HG02798 (cell line): ENCODE results near the gene CD34.
"Not testable (repeated sequence)": the region's sequence is repeated elsewhere in the genome, so short reads cannot be mapped to it uniquely, and the experiment has no call there.

Experiments used
- ATAC-seq: cut with Tn5 transposase; IDR thresholded peaks from one replicate; pipeline ENCODE4 v1.9.1; 2021; ENCODE audit warnings: mild to moderate bottlenecking; ENCODE audit not compliant: unreplicated experiment, poor library complexity

The CD34 gene

DNA sequence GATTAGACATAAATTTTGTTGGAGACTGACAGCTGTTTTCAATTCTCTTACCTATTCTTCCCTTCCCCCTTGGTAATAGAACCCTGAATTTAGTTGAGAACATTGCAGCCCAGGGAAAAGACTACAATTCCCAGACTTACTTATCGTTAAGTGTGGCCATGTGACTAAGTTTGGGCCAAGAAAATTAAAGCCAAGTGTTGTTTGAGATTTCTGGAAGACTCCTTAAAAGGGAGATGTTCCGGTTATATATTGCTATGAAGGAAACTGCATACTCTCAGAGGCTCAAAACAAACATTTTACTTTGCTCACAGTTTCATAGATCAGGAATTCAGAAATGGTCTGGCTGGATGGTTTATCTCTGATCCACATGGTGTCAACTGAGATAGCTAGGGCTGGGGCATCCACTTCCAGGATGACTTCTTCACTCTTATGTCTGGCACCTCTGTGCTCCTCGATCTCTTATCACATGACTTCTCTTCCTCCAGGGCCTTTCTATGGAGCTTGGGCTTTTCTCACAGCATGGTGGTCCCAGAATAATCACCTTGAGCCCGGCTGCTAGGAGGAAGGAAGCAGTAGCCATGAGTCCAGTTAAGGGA is 22.4 kb upstream of the CD34 start:
- no peak for ATAC-seq

DNA sequence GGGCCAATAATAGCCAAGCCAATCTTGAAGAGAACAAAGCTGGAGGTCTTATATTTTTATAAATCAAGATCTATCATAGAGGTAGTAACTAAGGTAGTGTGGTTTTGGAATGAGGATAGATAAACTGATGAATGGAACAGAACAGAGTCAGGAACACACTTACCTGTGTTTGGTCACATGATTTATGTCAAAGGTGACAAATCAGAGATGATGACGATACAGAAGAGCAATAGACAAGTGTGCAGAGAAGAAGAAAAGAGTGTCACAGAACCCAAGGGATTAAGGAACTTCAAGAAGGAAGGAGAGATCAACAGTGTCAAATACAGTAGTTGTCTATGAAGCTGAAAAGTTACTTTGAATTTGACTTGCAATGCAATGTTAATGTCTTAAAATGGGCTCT is 16.1 kb upstream of the CD34 start:
- ATAC-seq: no peak

DNA sequence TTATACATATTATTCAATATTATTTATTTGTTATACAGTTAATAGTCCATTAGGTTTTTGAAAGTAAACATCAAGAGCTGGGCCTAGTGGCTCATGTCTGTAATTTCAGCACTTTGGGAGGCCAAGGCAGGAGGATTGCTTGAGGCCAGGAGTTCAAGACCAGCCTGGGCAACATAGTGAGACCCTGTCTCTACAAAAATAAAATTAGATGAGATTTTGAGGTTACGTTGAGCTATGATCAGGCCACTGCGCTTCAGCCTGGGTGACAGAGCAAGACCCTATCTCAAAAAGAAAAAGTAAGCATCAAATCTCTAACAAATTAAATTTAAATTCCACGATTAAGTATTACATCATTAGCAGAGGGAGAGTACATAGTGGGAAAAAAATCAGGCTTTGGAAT is 15.0 kb upstream of the CD34 start:
- not testable (repeated sequence) for ATAC-seq

DNA sequence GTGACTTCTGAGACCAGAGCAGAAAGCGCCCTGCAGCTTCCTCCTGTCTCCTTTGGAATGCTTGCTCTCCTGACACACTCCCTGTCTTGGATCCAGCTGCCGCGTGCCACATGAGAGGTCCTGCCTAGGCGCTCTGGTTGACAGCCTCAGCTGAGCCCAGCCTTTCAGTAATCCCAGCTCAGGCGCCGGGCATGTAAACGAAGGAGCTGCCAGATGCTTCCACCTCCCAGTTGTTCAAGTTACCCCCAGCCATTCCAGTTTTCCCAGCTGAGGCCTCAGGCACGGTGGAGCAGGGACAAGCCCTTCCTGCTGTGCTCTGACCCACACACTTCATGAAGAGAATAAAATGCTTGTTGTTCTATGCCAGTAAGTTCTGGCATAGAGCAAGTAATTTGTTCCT is 14.3 kb upstream of the CD34 start:
- ATAC-seq: no peak

DNA sequence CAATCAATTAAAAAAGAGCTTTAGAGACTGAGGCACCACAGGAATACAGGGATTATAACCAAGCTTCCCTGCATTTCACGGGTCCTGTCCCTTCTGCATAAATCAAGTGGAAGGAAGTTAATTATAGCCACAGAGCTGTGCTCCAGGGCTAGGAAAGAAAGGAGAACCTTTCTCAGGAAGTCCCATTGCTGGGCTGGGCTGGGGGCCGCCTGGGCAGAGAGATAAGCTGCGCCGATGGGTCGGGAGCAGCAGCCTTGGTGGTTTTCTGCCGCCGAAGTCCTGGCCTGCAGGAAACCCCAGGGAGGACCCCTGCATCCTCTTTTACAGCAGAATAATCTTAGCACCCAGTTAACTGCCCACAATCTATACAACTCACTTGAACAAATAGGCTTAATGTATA is 12.6 kb upstream of the CD34 start:
- ATAC-seq: no peak

DNA sequence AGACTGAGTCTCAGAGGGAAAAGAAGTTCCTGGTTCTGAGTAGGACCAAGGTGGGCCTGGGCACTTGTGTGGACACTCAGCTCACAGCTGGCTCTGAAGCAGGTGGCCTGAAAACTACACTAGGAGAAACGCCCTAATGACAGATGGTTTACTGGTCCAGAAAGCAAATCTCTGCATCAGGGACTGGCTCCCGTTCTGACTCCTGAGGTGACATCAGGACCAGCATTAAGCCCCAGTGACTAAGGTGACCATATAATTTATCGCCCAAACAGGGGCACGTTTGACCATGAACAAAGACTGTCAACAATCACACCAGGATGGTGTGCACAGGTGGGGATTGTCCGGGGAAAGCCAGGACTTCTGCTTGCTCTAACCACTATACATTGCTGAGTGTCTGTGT is 12.2 kb upstream of the CD34 start:
- no peak for ATAC-seq

DNA sequence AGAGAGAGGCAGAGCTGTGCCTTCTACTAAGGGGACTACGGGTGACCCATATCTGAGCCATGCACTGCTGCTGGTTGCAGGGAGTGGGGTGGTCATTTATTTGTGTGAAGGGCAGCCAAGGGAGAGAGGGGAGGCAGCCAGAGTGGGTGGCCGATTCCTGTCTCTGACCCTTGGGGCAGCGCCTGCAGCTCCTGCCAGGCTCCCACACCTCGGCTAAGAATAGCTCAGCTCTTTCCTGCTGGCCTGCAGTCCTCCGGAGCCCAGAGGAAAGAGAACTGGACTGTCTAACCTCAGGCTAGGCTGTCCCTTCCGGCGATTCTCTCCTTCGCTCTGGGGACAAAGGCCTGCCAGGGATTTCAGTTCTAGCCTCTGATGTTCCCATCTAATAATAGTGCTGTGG is 11.6 kb upstream of the CD34 start:
- ATAC-seq: no peak

DNA sequence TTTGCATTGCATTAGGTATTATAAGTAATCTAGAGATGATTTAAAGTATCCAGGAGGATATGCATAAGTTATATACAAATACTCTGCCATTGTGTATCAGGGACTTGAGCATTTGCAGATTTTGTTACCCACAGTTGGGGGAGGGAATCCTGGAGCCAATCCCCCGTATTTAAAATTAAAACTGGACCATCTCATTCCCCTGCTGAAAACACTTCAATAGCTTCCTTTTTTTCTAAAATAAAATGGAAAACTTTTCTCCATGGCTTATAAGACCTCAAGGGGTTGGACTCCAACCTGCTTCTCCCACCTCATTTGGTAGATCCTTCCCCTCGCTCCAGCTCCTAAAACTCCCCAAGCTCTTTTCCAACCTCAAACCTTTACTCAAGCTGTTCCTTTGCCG is 10.4 kb upstream of the CD34 start:
- no peak for ATAC-seq

DNA sequence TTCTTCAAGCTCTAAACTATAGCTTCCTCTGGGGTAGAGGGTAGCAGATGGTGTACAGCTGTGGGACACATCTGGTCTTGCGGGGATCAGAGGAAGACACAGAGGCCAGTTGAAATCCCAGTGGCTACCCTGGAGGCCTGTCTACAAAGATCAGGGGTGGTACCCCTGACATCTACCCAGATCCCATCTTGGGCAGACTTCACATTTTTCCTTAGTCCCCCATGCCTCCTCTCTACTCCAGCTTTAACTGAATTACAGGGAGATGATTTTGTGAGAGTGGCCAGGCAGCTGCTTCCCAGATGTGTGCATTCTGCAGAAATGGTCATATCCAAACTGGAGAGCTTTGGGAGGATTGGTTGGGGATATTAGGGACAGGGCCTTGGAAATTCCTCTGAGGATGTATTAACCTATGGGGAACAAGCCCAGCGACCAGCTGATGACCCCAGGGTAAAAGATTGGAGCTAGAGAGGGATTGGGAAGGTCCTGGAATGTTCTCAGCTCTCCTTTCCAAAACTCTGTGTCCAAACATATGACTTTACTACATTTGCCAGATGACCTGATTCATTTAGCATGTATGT is 9.6 kb upstream of the CD34 start:
- ATAC-seq: no peak

DNA sequence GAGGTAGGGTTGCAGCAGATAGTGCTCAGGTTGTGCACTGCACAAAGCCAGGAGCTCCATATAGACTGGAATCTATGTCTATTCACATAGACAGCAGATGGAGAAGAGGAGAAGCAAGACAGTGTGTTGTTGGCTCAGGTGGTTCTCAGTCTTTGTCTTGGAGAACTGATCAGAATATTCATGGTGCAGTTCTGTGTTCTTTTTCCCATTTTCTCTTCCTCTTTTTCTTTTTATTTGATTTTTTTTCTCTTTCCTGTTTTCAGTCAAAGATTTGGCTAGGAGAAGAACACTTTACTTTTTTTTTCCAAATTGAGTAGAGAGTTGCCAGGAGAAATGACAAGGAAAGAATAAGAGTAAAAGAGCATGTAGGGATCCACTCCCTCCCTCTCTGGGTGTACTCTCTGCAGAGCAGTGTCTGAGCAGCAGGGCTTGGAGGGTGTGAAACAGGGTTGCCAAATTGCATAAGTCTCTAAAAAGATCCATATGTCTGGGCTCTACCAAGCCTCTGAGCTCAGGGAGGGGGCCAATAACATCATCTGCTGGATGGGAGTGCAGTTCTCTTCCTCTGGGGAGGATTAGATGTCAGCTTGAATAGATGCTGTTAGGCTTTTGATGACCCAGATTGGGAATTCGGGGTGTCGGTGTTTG is 8.7 kb upstream of the CD34 start:
- ATAC-seq: no peak

DNA sequence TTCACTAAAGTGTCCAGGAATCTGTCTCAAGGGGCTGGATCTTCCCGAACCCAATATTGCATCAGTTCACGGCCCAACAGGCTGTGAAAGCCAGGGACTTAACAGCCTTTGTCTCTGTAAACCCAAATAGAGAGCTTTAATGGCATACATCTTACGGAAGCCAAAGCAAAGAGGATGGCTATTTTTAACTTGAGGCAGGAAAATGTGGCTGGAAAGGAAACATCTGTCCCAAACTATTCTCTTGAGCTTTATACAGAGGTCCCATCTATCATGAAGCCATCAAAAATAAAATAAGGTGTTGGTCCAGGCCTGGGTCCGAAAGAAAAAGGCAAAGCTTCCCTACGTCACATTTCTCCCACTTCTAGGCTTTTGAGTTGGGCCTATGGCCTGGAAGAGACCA is 7.7 kb upstream of the CD34 start:
- ATAC-seq: no peak

DNA sequence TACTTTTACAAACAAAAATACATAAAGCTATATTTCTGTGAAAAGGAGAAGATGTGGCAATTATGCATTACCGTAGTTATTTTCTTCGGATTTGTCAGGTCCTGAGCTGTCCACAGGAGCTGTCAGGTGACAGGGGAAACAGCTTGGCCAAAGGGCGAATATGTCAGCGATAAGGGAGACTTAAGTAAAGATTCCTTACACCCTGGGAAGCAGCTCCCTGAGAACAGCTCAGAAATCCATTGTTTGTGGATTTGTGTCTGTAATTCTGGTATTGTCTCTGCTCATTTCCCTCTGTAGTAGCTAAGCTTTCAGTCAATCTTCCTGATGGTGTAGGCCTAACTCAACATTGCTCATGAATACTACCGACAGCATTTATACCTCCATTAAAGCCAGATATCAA is 7.1 kb upstream of the CD34 start:
- ATAC-seq: no peak

DNA sequence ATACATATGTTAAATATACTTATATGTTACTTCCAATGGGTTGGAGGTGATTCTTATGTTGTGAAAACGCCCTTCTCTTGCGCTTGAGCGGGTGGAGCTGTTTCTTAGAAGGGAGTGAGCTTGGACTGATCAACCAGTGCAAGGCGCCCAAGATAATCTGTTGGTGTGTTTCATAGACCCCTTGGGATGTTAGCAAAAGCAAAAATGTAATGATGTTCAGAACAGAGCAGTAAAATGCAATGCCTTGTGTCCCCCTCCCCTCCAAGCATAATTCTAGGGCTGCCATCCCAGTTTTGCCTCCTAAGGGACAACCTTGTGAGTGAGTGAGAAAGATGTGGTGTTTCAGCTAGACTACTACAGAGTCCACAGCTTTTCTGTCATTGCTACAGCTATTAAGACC is 6.2 kb upstream of the CD34 start:
- no peak for ATAC-seq

DNA sequence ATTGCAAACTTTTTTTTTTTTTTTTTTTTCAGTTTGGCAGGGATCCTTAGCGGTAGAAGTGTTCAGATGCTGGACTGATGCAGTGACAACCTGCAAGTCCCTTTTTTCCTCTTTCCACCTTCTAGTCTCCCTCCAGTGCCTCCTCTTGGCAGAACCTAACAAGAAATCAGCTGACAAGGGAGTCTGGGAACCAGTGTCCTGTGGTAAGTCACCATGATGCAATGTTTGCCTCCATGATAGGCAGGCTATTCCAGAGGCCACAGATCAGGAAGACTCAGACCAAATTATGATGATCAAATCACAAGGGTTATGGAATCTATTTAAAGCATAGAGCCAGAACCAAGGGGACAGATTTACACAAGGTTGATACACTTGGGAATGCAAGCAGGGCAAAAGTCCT is 3.0 kb upstream of the CD34 start:
- ATAC-seq: no peak

DNA sequence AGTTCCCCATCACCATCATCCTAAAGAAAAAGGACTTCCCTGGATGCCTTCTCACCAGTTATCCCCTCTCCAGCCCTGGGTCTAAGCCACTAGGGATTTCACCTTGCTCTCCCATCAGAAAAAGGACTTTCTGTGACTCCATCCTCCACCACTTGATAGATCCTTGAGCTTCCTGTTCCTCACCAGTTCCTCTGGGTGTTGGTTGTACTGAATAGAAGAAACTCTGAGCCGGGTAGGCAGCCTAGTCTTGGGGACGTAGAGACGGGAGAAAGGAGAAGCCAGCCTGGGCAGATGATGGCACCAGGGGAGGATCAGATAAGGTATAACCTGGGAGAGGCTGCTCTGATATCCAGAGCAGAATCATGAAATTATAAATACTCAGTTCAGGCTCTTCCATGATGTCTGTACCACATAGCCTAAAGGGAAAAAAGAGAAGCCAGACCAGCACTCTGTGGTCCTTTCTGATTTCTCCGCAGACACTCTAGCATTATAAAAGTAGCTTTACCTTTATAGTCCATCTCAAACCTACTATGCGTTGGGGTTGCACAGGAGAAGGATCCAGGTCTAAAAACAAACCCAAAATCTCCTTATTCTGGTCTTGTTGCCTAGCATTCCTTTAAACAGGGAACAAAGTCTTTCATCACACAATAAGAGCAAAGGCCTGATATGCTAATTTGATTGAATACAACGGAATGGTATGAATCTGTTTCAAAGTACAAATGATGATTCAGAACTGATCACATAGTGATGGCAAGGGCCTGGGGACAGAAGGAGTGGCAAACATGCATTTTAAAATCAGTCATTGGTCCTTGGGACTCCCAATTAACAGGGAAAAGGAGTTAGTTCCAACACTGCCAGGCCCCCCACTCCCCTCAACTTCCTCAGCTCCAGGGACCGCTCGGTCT is 1.2 kb upstream of the CD34 start:
- ATAC-seq: no peak

DNA sequence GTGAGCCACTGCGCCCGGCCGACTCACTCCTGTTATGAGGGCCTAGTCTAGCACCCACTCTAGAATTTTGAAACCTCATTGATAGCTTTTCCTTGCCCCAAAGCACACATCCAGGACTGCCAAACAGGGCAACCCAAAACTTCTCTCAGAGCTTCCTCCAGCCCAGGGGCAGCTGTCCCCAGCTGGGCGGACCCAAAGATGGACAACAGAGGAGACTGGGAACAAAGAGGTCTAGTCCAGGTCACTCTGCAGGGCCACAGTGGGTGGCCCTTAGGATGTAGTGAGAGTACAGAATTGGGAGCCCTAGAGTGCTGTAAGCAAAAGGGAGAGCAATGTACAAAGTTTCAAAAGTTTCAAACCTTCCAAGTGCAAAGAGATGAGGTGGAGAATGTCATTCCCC is 1.2 kb downstream of the CD34 start:
- no peak for ATAC-seq

DNA sequence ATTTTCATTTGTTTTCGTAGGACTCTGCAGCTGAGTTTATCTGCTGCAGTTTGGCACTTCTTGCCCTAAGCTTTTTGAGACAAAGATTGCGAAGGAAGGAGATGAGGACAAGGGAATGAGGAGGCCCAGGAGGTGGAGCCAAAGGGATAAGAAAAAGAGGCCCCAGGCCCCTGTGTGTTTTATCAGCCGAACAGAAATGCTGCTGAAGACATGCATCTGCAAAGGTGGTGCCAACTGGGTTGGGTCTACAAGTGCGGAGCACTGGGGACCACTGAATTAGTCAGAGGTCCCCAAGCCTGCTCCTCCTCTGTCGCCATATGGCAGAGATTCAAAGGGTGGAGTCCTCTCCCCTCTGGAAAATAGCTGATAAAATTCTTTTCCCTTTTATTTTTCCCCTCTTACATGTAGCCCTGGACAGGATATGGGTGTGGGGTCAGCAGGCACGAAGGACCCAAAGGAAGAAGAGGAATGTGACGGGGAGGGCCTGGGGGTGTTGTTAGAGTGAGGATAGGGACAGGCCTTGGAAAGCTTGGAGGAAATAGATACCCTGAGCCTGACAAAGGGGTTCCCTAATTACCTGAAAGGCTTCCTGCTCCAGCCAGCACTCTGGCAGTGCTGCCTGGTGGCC is 2.7 kb downstream of the CD34 start:
- ATAC-seq: no peak

DNA sequence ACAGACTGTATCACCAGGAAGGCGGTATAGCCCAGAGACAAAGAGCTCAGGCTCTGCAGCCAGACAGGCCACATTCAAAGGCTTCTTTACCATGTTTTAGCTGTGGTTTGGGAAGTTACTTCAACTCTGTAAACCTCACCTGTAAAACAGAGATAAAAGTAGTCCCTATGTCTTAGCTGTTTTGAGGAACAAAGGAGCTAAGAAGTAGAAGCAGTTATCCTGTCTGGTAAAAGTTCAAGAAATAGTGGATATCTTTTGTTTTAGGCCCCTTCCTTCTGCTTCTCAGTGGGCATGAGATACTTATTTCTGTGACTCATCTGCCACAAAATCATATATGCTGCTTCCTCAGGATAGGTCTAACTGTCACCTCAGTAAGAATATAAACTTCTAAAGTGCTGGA is 6.5 kb downstream of the CD34 start:
- ATAC-seq: no peak

DNA sequence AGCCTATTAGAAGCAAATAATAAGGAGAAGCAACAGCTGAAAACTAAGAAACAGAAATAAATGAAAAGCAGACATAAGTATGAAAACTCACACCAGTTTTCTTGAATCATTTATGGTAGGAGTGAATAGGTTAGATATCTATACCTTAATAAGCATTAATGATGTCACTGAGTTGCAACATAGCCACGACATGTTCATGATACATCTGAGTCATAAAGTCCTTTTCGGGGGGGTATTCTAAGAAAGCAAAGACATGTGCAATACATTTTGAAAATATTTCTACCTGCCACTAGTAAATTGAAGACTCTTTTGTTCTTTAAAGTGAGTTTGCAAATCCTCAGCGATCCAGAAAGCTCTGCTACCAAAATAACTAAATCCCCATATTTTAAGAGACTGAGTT is 7.2 kb downstream of the CD34 start:
- ATAC-seq: no peak

DNA sequence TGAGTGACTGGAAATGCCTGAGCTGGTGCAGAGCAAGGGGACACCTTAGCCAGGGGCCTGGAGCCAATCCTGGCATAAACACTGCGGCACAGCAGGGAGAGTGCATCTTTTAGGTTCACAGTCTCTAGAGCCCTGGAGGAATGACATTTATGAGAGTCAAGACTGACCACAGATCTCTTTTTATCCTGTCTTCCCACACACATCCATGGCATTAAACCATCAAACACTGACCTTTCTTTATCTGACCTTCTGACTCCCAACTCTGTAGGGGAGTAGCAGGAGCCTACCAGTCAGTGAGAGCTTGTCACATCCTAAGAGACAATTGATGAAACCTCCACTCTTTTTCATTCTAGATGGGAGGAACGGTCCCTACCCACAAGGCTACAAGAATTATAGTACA is 7.9 kb downstream of the CD34 start:
- no peak for ATAC-seq

DNA sequence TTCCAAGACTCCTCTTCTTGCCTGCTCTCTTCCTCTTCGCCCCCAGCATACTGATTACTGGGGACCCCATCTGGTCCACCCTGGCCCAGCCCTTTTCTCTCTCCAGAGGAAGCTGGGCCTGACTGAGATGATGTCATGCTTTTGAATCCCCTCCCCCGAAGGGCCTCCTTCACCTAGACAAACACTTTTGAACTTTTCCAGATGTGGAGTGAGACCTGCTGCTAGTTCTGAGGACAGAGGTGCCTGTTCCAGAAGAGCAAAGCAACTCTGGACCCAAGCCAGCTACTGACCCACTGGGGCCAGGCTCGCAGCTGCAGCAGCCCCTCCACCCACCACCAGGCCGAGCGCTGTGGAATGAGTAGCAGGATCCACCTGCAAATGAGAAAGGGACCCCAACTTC is 8.4 kb downstream of the CD34 start:
- no peak for ATAC-seq
